Measurements from ENCODE around the gene SLC8A2.

Gene SLC8A2, protein sequence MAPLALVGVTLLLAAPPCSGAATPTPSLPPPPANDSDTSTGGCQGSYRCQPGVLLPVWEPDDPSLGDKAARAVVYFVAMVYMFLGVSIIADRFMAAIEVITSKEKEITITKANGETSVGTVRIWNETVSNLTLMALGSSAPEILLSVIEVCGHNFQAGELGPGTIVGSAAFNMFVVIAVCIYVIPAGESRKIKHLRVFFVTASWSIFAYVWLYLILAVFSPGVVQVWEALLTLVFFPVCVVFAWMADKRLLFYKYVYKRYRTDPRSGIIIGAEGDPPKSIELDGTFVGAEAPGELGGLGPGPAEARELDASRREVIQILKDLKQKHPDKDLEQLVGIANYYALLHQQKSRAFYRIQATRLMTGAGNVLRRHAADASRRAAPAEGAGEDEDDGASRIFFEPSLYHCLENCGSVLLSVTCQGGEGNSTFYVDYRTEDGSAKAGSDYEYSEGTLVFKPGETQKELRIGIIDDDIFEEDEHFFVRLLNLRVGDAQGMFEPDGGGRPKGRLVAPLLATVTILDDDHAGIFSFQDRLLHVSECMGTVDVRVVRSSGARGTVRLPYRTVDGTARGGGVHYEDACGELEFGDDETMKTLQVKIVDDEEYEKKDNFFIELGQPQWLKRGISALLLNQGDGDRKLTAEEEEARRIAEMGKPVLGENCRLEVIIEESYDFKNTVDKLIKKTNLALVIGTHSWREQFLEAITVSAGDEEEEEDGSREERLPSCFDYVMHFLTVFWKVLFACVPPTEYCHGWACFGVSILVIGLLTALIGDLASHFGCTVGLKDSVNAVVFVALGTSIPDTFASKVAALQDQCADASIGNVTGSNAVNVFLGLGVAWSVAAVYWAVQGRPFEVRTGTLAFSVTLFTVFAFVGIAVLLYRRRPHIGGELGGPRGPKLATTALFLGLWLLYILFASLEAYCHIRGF

DNA sequence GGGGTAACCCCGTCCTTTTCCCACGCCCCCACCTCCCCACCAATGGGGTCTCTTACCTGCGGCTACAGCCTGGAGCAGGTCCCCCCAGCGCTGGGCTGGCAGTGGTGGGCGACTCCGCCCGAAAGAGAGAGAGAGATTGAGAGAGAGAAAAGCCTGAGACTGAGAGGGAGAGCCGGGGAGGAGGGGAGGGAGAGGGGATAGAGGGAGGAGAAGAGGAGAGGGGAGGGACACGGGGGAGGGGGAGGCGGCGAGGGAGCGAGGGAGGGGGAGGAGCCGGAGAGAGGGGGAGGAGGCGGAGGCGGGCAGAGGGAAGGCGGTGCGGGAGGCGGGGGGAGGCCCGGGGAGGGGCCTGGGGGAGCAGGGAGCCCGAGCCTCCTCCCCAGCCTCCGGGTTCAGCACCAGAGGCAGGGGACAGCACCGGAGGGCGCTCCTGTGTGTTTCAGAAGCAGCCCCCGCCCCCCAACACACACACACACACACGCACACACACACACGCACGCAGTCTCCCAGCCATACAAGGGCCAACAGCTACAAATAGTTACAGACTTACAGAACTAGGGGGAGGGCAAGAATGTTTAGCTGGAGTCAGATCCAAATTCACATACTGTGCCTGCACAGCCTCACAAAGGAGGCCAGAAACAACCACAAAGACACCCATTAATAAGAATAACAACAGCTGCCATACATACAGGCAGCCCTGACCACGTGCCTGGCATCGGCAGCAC is at the start of gene SLC8A2:
SLC8A2 (minus strand) TSS at position 161 of the 725 bp plus-strand sequence. CDS start 5,490 bp downstream, outside the sequence.
- DNase-seq: peak; percentile 80

DNA sequence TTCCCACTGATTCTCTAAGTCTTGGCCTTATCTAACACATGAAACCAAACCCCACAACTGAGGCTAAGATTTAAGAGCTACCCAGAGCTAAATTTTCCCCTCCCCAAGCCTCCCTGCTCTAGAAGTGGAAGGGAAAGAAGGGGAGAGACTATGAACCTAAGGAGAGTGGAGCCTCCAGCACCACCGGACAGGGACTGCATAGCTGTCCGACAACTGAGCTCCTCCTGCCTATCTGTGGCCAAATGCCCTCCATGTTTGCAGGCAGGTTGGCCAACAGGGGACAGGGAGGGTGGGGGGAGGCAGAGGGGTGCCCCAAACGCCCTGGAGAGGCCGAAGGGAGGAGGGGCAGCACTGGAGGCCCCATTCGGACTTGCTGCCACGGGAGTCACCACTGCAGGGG is 49.1 kb upstream of the SLC8A2 start:
- no peak for DNase-seq

DNA sequence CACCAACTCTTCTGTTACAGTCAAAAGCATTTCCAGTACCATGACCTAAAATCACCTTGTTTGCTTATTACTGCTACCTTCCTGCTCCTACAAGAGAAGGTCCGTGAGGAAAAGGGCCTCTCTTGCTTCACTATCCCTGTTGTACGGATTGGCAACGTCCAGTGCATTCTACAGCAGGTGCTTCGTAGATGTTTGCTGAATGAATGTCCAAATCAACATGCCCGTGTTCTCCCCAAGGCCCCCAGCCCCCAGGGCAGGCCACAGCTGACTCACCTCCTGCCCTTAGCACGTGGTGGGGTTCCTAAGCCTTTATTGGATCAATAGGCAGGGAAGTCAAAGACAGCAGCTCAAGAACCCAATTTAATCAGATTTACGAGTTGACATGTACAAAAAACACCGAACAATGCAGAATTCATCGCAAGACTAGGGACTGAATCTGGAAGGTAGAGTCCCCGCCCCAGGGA is 48.7 kb upstream of the SLC8A2 start:
- DNase-seq: no peak

DNA sequence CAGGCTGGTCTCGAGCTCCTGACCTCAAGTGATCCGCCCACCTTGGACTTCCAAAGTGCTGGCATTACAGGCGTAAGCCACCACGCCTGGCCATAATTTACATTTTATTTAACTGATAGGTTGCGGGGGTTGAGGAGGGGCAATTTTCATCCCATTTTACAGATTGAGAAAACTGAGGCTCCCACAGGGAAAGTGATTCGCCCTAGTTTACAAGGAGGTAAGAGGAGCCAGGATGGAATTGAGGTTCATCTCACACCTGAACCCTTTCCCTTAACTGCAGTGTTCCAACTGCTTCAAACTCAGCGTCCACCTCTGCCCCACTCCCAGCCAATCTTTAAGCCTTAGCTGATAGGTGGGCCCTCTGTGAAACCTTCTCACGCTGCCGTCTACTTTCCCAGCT is 47.2 kb upstream of the SLC8A2 start:
- no peak for DNase-seq

DNA sequence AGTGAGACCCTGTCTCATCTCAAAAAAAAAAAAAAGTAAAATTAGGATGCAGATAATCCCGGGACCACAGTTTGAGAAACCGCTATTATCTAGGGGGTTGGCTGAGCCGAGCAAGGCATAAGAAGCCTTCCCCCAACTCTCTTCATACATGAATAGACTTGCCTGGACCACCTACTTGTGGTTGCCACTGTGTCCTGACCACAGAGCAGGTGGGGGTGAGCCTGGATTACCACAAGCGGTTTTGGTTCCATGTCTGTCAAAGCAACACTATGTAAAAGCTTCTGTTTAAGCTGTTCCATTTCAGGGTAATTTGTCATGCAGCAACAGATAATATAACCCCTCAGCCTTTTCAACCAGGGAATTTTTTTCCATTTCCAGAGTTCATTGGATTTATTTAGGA is 46.4 kb upstream of the SLC8A2 start:
- peak; percentile 54 for DNase-seq

DNA sequence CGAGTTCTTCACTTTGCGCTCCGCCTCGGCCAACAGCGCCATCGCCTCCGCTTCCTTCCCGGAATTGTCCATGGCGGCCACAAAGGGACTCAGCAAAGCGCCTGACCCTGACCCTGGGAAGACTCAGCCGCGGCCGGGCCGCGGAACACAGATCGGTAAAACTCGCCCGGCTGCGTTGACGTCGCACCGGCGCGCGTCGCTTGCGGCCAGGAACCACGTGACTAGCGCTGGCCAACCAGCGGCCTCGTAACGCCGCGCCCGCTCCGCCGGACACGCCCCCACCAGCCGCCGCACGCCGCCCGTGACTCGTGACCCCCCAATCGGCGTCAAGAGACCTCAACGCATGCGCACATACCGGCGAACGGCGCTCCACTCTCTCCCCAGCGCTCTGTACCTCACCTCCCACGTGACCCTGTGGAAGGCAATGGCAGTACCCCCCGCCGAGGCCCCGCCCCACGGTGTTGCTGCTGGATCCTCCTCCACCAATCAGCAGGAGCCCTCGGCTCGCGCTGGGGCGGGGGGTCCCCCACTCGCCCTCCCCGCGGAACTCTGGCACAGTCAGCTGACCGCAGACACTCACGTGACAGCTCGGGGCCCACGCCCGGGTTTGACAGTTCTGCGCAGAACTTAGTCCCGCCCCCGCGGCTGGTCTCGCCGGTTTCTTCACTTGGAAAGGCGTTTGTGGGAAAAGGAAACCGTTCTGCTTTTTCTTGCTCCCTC is 43.3 kb upstream of the SLC8A2 start, which contains the start of gene NAPA:
NAPA (minus strand) TSS at position 195 of the 720 bp plus-strand sequence; CDS start at position 72, 123 bp downstream.
- peak; percentile 100 for DNase-seq

DNA sequence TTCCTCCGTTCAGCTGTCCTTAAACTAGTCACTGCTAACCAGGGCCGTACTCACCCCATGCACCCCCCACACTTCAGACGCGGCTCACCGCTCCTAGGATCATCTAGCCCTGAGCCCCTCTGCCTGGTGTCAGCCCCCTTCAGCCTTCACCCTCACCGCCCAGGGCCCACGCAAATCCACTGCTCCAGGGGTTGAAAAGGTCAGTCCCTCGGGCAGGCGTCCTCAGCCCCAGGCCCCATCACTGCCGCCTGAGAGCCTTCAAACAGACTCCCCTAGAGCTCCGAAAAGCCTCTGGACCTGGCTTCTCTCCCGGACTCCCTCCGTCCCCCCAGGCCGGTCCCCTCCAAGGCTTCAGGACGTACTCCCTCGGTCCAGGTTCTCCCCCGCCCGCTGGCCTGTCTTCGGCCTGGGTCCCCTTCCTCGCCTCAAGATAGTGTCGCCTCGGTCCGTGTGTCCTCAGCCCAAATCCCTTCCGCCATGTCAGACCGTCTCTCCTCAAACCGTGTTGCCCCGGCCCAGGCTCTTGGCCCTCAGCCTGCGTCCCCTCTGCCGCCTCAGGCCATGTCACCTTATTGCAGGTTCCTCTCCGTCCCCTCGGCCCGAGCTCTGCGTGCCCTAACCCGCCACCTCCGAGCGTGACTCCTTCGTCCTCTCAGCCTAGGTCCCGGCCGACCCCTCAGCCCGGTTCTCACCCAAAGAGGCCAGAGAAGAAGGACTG is 42.6 kb upstream of the SLC8A2 start:
- DNase-seq: no peak

DNA sequence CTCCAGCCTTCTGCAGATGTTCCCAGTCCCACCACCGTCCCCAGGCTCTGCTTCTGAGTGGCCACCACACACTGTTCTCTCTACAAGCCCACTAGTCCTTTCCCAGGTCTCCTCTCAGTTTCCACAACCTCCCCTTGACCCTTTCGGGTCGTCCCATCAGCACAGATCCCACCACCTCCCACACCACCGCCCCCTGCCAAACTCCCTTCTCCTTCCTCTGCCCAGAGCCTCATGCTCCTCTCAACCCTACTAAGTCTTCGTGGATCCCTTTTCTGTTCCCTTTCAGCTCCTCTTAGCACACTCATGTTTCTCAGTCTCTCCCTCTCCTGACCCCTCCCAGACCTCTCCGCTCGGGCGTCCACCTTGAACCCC is 41.2 kb upstream of the SLC8A2 start:
- DNase-seq: no peak

DNA sequence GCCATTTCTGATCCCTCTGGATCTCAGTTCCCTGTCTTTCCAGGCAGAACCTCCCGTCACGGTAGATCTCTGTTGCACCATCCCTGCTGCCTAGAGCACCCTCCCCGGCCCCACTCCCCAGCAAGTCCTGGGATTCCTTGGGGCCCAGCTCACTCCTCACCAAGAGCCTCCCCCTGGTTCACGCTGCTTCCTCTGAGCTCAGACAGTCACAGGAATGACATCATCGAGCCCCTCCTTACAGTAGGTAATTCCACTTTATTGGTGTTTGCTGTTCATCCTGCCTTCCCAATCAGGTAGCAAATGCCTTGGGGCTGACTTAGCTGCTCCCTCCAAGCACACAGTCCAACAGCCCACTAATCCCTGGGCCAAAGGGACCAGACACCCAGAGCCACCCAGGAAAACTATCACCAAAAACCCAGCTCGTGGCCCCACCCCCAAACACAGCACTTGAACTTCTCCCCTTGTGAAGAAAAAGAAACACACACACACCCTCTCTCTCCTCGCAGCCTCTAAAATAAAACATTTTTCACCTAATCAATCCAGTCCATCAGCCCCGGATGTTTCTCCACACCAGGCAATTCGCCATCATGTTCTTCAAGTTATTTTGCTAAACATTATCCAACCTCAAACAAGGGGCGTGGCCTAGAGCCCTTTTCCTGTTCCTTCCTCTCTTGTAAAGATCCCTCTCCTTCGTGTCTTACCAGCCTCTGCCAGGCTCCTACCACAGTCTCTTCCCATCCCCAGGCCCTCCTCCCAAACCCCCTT is 40.7 kb upstream of the SLC8A2 start:
- peak; percentile 74 for DNase-seq

DNA sequence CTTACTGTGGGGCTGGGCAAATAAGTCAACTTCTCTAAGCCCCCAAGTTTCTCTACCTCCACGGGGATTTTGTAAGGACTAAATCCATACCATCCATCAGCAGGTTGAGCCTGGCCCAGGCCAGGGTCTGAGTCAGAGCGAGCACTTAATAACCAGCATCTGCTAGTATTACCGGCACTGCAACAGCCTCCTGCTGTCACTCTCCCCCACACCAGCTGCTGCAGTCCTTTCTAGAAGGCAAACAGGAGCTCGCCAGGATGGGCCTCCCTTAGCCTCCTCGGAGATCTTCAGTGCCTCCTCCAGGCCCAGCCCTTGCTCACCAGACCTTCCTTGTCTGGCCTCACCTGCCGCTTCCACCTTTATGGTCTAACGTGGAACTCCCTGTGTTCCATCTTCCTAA is 40.0 kb upstream of the SLC8A2 start:
- no peak for DNase-seq

DNA sequence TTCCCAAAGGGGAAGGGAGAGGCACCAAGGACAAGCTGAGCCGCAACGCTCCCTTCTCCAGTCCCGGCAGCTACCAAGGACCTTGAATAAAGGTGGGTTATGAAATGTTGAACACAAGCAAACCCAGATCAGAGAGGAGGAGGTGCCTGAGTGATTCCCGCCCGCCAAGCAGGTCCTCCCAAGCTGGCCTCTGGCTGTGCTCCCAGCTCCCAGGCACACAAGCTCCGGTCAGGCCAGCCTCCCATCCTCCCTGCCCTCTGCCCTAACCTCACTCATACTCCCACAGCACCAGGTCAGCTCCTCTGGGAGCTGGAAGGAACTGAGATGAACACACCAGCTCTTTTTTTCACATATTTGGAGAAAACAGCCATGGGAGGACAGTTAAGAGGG is 39.4 kb upstream of the SLC8A2 start:
- no peak for DNase-seq

DNA sequence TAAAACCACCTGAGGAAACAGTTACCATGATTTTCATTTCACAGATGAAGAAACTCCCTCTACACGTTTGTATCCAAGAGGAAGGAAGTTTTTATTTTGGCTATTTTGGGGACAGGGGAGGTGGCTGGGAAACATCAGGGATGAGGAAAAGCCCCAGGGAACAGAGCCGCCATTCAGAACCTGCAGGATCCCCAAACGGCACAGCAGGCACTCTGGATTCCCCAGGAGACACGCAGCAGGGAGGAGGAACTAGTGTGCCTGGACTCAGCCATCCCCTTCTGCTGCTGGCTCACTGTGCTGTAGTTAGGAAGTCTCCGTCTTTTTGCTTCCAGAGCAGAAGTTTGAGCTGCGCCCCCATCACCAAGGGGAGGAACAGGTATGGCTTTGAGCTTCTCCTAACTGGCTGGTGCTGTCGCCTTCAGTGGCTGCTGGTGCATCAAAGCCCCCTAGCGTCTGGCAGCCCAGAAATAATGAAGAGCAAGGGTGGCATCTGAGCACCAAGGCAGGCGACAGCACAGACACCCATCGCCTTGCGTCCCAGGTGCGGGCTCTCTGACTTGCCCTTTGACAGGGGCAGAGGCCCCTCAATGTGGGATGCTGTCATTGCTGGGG is 38.9 kb upstream of the SLC8A2 start:
- DNase-seq: no peak

DNA sequence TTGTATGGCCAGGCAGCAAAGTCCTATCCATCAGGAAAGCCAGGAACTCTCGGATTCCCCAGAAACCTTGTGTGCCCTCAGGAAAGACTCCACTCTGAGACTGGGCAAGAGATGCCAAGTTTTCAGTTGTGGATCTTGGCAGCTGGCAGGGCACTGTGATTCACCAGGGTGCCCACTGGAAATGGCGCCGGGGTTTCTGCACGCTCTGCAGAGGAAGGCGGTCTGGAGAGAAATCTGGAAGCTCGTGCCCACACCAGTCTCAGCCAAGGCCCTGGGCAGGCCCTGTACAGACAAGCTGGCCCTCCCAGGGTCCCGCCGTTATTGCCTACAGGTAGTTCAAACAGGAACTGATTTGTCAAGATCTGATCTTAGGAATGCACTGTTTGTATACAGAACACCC is 38.3 kb upstream of the SLC8A2 start:
- no peak for DNase-seq

DNA sequence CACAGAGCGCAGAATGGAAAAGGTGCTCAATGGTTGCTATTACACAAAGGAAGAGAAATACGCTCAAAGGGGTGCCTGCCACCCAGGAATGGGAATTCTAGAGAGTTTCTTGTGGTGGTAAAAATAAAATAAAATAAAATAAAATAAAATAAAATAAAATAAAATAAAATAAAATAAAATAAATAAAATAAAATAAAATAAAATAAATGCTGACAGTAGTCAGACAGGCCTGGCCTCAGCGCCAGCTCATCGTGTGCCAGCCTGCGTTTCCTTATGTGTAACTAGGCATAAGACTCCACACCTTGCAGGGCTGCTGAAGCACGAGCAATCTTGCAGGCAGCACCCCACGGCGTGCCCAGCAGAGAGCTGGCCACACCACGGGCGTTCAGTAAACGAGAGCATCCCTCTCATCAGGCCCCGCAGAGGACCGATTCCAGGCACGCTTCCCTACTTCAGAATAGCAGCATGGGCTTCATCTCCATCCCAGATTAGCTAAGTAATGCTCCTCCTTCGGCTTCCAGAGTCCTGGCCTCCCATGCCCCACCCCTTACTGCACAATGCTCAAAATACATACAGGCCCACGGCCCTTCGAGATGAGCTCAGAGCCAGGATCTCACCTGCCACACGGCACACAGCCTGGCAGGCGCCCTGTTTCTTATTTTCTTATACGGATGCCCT is 37.6 kb upstream of the SLC8A2 start:
- DNase-seq: no peak

DNA sequence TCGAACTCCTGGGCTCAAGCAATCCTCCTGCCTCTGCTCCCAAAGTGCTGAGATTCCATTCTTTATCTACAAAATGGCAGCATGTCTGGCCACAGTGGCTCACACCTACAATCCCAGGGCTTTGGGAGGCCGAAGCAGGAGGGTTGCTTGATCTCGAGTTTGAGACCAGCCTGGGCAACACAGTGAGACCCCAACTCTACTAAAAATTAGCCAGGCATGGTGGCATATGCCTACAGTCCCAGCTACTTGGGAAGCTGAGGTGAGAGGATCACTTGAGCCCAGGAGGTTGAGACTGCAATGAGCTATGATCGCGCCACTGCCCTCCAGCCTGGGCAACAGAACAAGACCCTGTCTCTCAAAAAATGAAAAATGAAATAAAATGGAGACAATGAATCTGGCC is 37.0 kb upstream of the SLC8A2 start:
- DNase-seq: no peak

DNA sequence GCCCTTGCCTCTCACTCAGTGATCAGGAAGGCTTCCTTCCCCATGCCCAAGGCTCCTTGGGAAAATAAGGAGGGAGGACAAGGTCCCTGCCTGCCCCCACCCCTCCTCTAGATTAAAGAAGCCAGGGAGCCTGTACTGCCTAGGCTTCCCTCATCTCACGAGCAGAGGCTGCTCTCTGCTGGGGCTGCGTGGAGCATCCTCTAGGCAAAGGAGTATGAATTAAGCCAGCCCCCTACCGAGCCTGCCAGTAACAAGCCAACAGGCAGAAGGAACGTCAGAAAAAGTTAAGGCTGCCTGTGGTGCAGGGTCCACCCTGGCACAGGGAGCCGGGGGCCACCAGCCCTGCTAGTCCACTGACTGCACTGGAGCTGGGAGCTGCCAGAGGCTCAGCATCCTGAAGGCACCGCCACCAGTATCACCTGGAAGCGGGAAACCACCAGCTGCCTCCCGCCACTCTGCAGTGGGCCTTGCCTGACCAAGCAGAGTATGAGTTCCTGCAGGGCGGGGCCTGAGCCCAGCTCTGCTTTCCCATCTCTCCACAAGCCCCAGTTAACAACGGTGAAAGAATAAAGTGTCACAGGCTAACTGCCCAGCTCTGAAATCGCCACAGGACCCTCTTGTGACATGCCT is 36.3 kb upstream of the SLC8A2 start:
- DNase-seq: no peak

DNA sequence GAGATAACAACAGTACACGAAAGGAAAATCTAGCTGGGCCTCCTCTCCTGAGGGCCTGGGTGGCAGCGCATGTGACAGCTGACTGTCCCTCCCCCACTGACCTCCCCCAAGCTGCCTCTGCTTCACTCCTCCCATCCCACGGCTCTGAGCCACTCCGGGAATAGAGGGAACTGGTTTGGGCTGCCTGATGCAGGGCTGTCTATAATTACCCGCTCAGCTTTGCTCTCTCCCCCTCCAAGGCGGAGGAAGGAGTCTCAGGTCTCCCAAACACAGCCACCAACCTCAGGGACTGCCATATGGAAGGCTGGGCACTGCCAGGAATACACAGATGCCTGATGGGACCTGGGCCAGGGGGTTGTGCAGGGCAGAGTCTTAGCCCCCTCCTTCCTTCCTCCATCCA is 35.3 kb upstream of the SLC8A2 start:
- no peak for DNase-seq

DNA sequence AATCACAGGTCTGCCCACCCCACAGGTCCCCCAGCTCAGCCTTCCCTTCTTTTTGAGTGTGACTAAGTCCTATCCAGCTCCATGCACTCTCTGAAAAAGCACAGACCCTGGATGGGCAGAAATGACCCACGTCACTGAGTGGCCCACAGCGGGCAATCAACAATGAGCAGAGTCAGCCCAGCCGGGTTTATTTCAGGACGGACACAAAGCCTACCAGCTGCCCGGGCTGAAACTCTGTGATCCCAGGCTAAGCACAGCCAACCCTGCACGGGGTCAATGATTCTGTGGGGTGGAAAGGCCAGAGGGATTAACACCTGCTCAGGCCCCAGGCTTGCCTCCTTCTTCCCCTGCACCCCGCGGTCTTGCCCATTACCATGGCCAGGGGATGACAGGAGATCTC is 34.8 kb upstream of the SLC8A2 start:
- DNase-seq: no peak

DNA sequence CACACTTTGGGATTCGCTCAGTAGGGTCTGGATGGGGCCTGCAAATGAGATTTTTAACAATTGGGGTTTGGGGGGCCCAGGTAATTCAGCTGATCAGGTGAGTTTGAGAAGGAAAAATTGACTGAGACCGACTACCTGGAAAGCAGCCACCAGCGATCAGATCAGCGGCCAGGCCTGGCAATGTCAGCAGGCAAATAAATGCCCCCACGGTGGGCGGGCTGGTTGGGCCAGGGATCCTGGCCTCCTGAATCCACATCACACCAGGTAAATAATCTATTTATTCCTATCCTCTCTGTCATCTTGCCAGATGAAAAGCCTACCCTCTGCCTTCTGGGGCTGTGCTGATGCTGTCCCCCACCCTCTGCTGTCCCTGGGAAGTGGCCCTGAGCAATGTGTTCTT is 33.8 kb upstream of the SLC8A2 start:
- DNase-seq: no peak

DNA sequence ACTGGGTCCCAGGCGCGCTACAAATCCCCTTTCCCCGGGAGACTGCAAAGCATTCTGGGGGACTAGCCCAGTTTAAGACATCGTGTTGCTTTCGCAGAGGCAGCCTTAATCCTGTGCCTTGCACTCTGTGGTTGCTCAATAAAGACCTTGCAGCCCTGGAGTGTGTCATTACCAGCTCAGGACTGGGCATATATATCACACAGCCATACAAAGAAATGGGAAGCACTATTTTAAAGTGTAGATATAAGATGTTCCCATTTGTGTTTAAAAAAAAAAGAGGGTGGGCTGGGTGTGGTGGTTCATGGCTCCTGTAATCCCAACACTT is 32.1 kb upstream of the SLC8A2 start:
- DNase-seq: no peak

All from hematopoietic multipotent progenitor cell treated with erythropoietin and hydrocortisone succinate and interleukin-3 and kit ligand, for 6 days (in vitro differentiated cells).